ENCODE measurements around the gene GALNT2.

DNA sequence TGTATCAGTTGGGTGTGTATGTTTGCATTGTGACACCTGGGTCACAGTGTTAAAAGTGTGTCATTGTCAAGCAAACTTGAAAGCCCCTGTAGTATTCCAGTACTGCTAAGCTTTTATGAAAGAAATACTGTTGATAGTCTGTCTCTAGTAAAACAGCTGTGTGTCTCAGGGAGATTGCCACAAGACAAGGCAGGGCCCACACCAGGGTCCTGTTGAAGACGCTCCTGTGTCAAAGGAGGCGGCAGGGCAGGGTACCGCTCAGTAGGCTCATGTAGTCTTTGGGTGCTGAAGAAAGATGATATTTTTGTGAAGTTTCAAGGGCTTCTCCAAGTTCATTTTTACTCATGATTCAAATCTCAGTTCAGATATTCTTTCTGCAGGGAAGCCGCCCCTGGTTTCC is 132.5 kb downstream of the GALNT2 start:
- TF ChIP-seq, protein P1, sequence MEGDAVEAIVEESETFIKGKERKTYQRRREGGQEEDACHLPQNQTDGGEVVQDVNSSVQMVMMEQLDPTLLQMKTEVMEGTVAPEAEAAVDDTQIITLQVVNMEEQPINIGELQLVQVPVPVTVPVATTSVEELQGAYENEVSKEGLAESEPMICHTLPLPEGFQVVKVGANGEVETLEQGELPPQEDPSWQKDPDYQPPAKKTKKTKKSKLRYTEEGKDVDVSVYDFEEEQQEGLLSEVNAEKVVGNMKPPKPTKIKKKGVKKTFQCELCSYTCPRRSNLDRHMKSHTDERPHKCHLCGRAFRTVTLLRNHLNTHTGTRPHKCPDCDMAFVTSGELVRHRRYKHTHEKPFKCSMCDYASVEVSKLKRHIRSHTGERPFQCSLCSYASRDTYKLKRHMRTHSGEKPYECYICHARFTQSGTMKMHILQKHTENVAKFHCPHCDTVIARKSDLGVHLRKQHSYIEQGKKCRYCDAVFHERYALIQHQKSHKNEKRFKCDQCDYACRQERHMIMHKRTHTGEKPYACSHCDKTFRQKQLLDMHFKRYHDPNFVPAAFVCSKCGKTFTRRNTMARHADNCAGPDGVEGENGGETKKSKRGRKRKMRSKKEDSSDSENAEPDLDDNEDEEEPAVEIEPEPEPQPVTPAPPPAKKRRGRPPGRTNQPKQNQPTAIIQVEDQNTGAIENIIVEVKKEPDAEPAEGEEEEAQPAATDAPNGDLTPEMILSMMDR (IDR thresholded peaks at IDR 0.05; ENCODE audit: insufficient read depth, low read length) = no peak
- TF ChIP-seq GABPA (IDR thresholded peaks at IDR 0.05; ENCODE audit: low read depth) (no peak), POLR2AphosphoS5 (IDR thresholded peaks at IDR 0.05; ENCODE audit: low read depth) (no peak), SPI1 (IDR thresholded peaks at IDR 0.05; ENCODE audit: borderline replicate concordance, low read depth) (no peak)
- TF ChIP-seq, protein P2, sequence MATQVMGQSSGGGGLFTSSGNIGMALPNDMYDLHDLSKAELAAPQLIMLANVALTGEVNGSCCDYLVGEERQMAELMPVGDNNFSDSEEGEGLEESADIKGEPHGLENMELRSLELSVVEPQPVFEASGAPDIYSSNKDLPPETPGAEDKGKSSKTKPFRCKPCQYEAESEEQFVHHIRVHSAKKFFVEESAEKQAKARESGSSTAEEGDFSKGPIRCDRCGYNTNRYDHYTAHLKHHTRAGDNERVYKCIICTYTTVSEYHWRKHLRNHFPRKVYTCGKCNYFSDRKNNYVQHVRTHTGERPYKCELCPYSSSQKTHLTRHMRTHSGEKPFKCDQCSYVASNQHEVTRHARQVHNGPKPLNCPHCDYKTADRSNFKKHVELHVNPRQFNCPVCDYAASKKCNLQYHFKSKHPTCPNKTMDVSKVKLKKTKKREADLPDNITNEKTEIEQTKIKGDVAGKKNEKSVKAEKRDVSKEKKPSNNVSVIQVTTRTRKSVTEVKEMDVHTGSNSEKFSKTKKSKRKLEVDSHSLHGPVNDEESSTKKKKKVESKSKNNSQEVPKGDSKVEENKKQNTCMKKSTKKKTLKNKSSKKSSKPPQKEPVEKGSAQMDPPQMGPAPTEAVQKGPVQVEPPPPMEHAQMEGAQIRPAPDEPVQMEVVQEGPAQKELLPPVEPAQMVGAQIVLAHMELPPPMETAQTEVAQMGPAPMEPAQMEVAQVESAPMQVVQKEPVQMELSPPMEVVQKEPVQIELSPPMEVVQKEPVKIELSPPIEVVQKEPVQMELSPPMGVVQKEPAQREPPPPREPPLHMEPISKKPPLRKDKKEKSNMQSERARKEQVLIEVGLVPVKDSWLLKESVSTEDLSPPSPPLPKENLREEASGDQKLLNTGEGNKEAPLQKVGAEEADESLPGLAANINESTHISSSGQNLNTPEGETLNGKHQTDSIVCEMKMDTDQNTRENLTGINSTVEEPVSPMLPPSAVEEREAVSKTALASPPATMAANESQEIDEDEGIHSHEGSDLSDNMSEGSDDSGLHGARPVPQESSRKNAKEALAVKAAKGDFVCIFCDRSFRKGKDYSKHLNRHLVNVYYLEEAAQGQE (IDR thresholded peaks at IDR 0.05; ENCODE audit: insufficient replicate concordance, low read depth) = no peak
